Fibroblast of lung (primary cell): ENCODE data around the gene MYO3B. TPM values are rescaled to one million over a fixed set of nuclear protein-coding genes. Genes with fewer than 3 reads are reported as not detected.

ENCODE experiments used
- DNase-seq, 2 donors: peaks; one replicate each; pipeline versions ENCODE4 v3.0.0 to v3.0.0-alpha.2; 2010; ENCODE audit warnings: low read depth in 2 of 2
- H2AFZ ChIP-seq: 2 replicates; pipeline ENCODE4 v1.5.1; 2012; ENCODE audit warnings: low read length, control low read depth, inconsistent platforms
- H3K27ac ChIP-seq: 2 replicates; pipeline ENCODE4 v1.5.1; 2011; ENCODE audit warnings: low read length, control low read depth; ENCODE audit not compliant: insufficient read depth
- H3K27me3 ChIP-seq: 2 replicates; pipeline ENCODE4 v1.5.1; 2011; ENCODE audit warnings: mild to moderate bottlenecking, low read length; ENCODE audit not compliant: control insufficient read depth, insufficient read depth
- H3K36me3 ChIP-seq: 2 replicates; pipeline ENCODE4 v1.5.1; 2011; ENCODE audit warnings: low read length; ENCODE audit not compliant: control insufficient read depth, insufficient read depth
- H3K4me1 ChIP-seq: 2 replicates; pipeline ENCODE4 v1.5.1; 2011; ENCODE audit warnings: low read length; ENCODE audit not compliant: control insufficient read depth, insufficient read depth; ENCODE audit errors: extremely low read depth
- H3K4me2 ChIP-seq: 2 replicates; pipeline ENCODE4 v1.5.1; 2011; ENCODE audit warnings: low read length, control low read depth; ENCODE audit not compliant: insufficient read depth; ENCODE audit errors: extremely low read depth
- H3K4me3 ChIP-seq, 4 experiments: fragments of 200-600 bp in 1 of 4; sonication (generic) in 1 of 4; replicated peaks in 1 of 4; 2 replicates each; pipeline ENCODE4 v1.5.1; 2011 to 2016; ENCODE audit warnings: low read length in 4 of 4, low read depth in 3 of 4, mild to moderate bottlenecking in 3 of 4, control low read depth in 2 of 4, inconsistent platforms in 1 of 4, mixed read lengths in 1 of 4; ENCODE audit not compliant: insufficient read depth in 1 of 4; ENCODE audit errors: control extremely low read depth in 1 of 4
- H3K79me2 ChIP-seq: 2 replicates; pipeline ENCODE4 v1.5.1; 2012; ENCODE audit warnings: mild to moderate bottlenecking, low read length, inconsistent platforms; ENCODE audit not compliant: control insufficient read depth, insufficient read depth
- H3K9ac ChIP-seq: 2 replicates; pipeline ENCODE4 v1.5.1; 2011; ENCODE audit warnings: mild to moderate bottlenecking, low read length, control low read depth; ENCODE audit not compliant: insufficient read depth
- H3K9me3 ChIP-seq: 2 replicates; pipeline ENCODE4 v1.5.1; 2012; ENCODE audit warnings: low read depth, low read length; ENCODE audit not compliant: control insufficient read depth, insufficient read depth
- H4K20me1 ChIP-seq: 2 replicates; pipeline ENCODE4 v1.5.1; 2011; ENCODE audit warnings: low read length; ENCODE audit not compliant: control insufficient read depth, insufficient read depth; ENCODE audit errors: extremely low read depth
- EZH2 ChIP-seq: IDR thresholded peaks from 2 replicates; pipeline ENCODE4 v1.5.1; 2012; ENCODE audit warnings: low read length, control low read depth, mild to moderate bottlenecking; ENCODE audit errors: missing control alignments
- polyA plus RNA-seq, 2 donors: library from polyadenylated mRNA; depleted of rRNA in 1 of 2; stranded (reverse) in 1 of 2; unstranded in 1 of 2; fragments of >200 nt; gene quantifications; 2 replicates each; pipeline ENCODE4 v1.2.1, GENCODE V29; 2011 to 2012; ENCODE audit warnings: missing spikeins in 1 of 2
- total RNA-seq: library from RNA; depleted of rRNA; stranded (reverse); fragments of >200 nt; gene quantifications from 2 replicates; pipeline ENCODE4 v1.2.1, GENCODE V29; 2014
- TF ChIP-seq, protein P1 (sequence below), 2 donors: IDR thresholded peaks in 1 of 2; conservative IDR thresholded peaks in 1 of 2; 1 replicate in 1 of 2; 2 replicates in 1 of 2; pipeline ENCODE4 v1.5.1; 2011 to 2012; ENCODE audit warnings: low read length in 2 of 2, control low read depth in 1 of 2, inconsistent platforms in 1 of 2, low read depth in 1 of 2, mild to moderate bottlenecking in 1 of 2

Gene MYO3B
- total and polyA plus RNA-seq, 2 donors (not counting 1 experiment from before 2014, with no cell fraction given), result 0.06 to 0.50 TPM

DNA sequence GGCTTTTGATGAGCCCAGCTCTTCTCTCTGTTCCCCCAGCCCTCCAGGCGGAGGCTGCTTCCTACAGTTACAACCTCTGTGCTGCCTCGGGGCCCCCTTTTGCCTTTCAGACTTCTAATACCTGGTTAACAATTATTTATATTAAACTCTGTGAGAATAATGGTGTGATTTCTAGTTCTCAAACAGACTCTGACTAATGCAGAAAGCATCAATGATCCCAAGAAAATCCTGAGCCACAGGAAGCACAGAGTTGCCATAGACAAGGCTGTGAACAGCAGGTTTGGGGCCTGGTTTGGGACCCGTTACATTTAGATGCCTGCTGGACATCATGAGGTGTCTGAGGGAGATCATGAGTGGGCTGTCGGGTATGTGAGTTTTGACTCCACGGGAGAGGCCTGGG, 37.4 kb upstream of the MYO3B start:
- no peaks in the 10 kb centered on the region for H3K4me1 ChIP-seq
- no peak for DNase-seq
- no peak overlapping the region for H3K27ac ChIP-seq
- H2AFZ ChIP-seq, result no peak overlapping the region
- H3K79me2 ChIP-seq, result no peaks in the 10 kb centered on the region
- H3K9ac ChIP-seq, result no peak overlapping the region
- H3K36me3 ChIP-seq, result no peaks in the 10 kb centered on the region
- H3K9me3 ChIP-seq, result no peaks in the 10 kb centered on the region
- no peaks in the 10 kb centered on the region for H4K20me1 ChIP-seq
- no peak for TF ChIP-seq EZH2
- TF ChIP-seq, protein P1, sequence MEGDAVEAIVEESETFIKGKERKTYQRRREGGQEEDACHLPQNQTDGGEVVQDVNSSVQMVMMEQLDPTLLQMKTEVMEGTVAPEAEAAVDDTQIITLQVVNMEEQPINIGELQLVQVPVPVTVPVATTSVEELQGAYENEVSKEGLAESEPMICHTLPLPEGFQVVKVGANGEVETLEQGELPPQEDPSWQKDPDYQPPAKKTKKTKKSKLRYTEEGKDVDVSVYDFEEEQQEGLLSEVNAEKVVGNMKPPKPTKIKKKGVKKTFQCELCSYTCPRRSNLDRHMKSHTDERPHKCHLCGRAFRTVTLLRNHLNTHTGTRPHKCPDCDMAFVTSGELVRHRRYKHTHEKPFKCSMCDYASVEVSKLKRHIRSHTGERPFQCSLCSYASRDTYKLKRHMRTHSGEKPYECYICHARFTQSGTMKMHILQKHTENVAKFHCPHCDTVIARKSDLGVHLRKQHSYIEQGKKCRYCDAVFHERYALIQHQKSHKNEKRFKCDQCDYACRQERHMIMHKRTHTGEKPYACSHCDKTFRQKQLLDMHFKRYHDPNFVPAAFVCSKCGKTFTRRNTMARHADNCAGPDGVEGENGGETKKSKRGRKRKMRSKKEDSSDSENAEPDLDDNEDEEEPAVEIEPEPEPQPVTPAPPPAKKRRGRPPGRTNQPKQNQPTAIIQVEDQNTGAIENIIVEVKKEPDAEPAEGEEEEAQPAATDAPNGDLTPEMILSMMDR (conservative IDR thresholded peaks at IDR 0.05 in 1 of 2, IDR thresholded peaks at IDR 0.05 in 1 of 2; ENCODE audit: low read depth in 1 of 2, low read length in 2 of 2), result no peak
- H3K4me3 ChIP-seq, result no peak overlapping the region
- H3K27me3 ChIP-seq, result no peaks in the 10 kb centered on the region
- H3K4me2 ChIP-seq, result no peak overlapping the region

DNA sequence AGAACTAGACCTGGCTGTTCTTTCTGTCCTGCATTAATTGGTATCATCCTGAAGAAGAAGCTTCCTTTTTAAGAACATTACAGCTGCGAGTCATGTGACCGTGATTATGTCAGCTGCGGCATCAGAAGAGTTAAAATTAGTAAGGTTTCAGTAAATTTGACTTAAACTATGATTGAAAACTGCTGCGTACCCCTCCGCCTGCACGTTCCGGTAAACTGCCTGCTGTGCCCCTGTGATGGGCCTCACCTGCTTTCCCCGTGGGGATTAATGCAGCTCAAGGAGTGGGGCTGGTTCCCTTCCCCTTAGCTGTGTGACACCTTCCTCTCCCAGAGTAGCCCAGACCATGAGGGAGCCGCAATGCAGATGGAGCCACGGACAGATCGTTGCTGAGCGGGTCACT, 36.1 kb upstream of the MYO3B start:
- TF ChIP-seq EZH2, result no peak
- TF ChIP-seq, protein P1 (conservative IDR thresholded peaks at IDR 0.05 in 1 of 2, IDR thresholded peaks at IDR 0.05 in 1 of 2; ENCODE audit: low read depth in 1 of 2, low read length in 2 of 2), result no peak
- Histone ChIP-seq H3K4me1 (no peaks in the 10 kb centered on the region), H3K9ac (no peak overlapping the region), H3K4me2 (no peak overlapping the region), H4K20me1 (no peaks in the 10 kb centered on the region), H3K9me3 (no peaks in the 10 kb centered on the region), H3K27ac (no peak overlapping the region), H3K36me3 (no peaks in the 10 kb centered on the region), H2AFZ (no peak overlapping the region), H3K27me3 (no peaks in the 10 kb centered on the region), H3K4me3 (no peak overlapping the region), H3K79me2 (no peaks in the 10 kb centered on the region)
- no peak for DNase-seq

DNA sequence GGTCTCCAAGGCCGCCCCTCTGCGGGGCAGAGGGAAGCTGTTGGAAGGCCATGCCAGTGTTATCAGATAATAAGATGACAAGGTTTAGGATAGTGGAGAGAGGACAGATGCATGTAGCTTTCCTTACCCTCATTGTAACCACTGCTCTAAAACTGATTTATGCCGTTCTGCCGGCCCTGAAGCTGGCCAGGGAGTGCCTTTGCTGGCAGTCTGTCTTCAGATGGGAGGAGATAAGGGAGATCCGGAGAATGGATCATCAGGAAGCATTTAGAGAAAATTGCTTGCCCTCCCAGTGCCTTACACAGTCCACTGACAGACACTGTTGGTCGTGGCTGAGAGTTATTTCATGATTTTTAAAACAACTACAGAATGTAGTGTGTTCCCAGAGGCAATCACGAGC, 35.4 kb upstream of the MYO3B start:
- Histone ChIP-seq H3K4me3 (no peak overlapping the region), H4K20me1 (no peaks in the 10 kb centered on the region), H3K36me3 (no peaks in the 10 kb centered on the region), H3K27me3 (no peaks in the 10 kb centered on the region), H3K4me1 (no peaks in the 10 kb centered on the region), H3K27ac (no peak overlapping the region), H2AFZ (no peak overlapping the region), H3K79me2 (no peaks in the 10 kb centered on the region), H3K9ac (no peak overlapping the region), H3K9me3 (no peaks in the 10 kb centered on the region), H3K4me2 (no peak overlapping the region)
- TF ChIP-seq EZH2, result no peak
- TF ChIP-seq, protein P1 (conservative IDR thresholded peaks at IDR 0.05 in 1 of 2, IDR thresholded peaks at IDR 0.05 in 1 of 2; ENCODE audit: low read depth in 1 of 2, low read length in 2 of 2), result no peak
- no peak for DNase-seq
